Measurements from ENCODE around the gene UBAC2.

Gene UBAC2

GRCh38 chr13:99321709-99322108 lies 121.1 kb downstream of the UBAC2 start:
- FAIRE-seq = peak; percentile 69
- TF ChIP-seq POLR2AphosphoS5 (IDR thresholded peaks at IDR 0.05; ENCODE audit: low read depth, low read length) (no peak), PAX5 (IDR thresholded peaks at IDR 0.05; ENCODE audit: insufficient read depth, low read length, severe bottlenecking) (no peak), POU2F2 (IDR thresholded peaks at IDR 0.05; ENCODE audit: low read depth, low read length) (no peak), SPI1 (IDR thresholded peaks at IDR 0.05; ENCODE audit: low read depth, low read length) (no peak), POLR2A (IDR thresholded peaks at IDR 0.05; ENCODE audit: low read depth, low read length) (no peak), TAF1 (IDR thresholded peaks at IDR 0.05; ENCODE audit: low read depth, low read length) (no peak)
- no peak for DNase-seq (ENCODE audit: insufficient read length, low spot score)

GRCh38 chr13:99322297-99323103 lies 121.8 kb downstream of the UBAC2 start:
- FAIRE-seq (peak; percentile 81), DNase-seq (ENCODE audit: insufficient read length, low spot score) (peak; percentile 25)
- TF ChIP-seq POU2F2 (IDR thresholded peaks at IDR 0.05; ENCODE audit: low read depth, low read length) (0 out of 2 replicates have a peak, but pooled peaks have one; percentile 32), TAF1 (IDR thresholded peaks at IDR 0.05; ENCODE audit: low read depth, low read length) (no peak), POLR2AphosphoS5 (IDR thresholded peaks at IDR 0.05; ENCODE audit: low read depth, low read length) (no peak), SPI1 (IDR thresholded peaks at IDR 0.05; ENCODE audit: low read depth, low read length) (peak; percentile 41; the same call in 1 of the 2 replicates), POLR2A (IDR thresholded peaks at IDR 0.05; ENCODE audit: low read depth, low read length) (no peak), PAX5 (IDR thresholded peaks at IDR 0.05; ENCODE audit: insufficient read depth, low read length, severe bottlenecking) (no peak)

DNA sequence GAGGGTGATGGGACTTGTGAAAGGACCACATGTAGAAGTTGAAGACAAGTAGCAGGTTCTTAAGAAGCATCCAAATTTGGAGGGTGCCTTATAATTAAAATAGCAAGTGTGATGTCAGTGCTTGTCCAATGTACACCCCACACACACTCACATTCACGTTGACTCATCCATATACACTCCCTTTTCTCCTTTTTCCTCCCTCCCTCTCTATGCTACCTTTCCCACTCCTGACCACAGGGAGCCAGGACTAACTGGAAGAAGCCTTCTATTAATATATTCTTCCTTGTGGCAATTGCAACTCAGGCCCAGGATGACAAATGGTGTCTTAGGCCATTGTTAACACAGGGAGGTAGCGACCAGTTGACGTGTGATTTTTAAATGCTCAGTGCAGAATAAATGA lies 122.8 kb downstream of the UBAC2 start:
- no peak for TF ChIP-seq POU2F2 (IDR thresholded peaks at IDR 0.05; ENCODE audit: low read depth, low read length)
- no peak for TF ChIP-seq PAX5 (IDR thresholded peaks at IDR 0.05; ENCODE audit: insufficient read depth, low read length, severe bottlenecking)
- peak; percentile 86 for FAIRE-seq
- DNase-seq (ENCODE audit: insufficient read length, low spot score) = no peak

- DNase-seq (ENCODE audit: insufficient read length, low spot score) (no peak), FAIRE-seq (no peak)
- TF ChIP-seq POLR2A (IDR thresholded peaks at IDR 0.05; ENCODE audit: low read depth, low read length) (no peak), TAF1 (IDR thresholded peaks at IDR 0.05; ENCODE audit: low read depth, low read length) (no peak), POU2F2 (IDR thresholded peaks at IDR 0.05; ENCODE audit: low read depth, low read length) (no peak), PAX5 (IDR thresholded peaks at IDR 0.05; ENCODE audit: insufficient read depth, low read length, severe bottlenecking) (no peak), POLR2AphosphoS5 (IDR thresholded peaks at IDR 0.05; ENCODE audit: low read depth, low read length) (no peak), SPI1 (IDR thresholded peaks at IDR 0.05; ENCODE audit: low read depth, low read length) (no peak)
Observed at GRCh38 chr13:99326012-99326411, 125.4 kb downstream of the UBAC2 start.

DNA sequence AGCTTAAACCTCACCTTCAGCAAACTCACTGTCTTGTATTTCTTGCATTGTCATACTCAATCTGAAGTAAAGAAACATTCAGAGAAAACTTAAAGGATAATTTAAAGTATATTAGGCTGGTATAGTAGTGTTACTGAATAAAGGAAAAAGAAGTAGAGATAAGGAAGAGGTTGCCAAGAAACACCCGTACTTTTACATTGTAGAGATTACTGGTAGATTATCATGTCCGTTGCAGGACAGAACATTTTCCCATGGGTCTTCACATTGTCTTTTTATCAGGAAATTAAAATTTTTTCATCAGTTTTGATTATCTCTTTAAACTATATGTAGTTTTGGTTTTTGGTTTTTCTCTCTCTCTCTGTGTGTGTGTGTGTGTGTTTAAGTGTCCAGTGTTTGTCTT lies 126.5 kb downstream of the UBAC2 start:
- TF ChIP-seq POLR2AphosphoS5 (IDR thresholded peaks at IDR 0.05; ENCODE audit: low read depth, low read length) (no peak), POLR2A (IDR thresholded peaks at IDR 0.05; ENCODE audit: low read depth, low read length) (no peak), POU2F2 (IDR thresholded peaks at IDR 0.05; ENCODE audit: low read depth, low read length) (no peak), SPI1 (IDR thresholded peaks at IDR 0.05; ENCODE audit: low read depth, low read length) (no peak), TAF1 (IDR thresholded peaks at IDR 0.05; ENCODE audit: low read depth, low read length) (no peak)
- no peak for FAIRE-seq
- DNase-seq (ENCODE audit: insufficient read length, low spot score) = no peak

DNA sequence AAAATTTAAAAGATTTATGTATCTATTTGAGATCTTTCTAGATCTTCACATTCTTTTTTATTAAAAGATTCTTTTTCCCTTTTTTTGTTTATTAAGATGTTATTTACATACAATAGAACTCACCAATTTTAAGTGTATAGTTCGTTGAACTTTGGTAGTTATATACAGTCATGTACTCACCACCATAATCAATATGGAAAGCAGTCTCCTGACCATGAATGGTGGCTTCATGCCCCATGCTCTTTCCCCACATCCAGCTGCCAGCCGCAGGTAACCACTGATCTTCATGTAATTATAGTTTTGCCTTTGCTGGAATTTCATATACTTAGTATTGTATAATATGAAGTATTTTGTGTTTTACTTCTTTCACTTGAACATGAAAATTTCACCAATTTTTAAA lies 127.1 kb downstream of the UBAC2 start:
- FAIRE-seq (no peak), DNase-seq (ENCODE audit: insufficient read length, low spot score) (no peak)
- TF ChIP-seq TAF1 (IDR thresholded peaks at IDR 0.05; ENCODE audit: low read depth, low read length) (no peak), PAX5 (IDR thresholded peaks at IDR 0.05; ENCODE audit: insufficient read depth, low read length, severe bottlenecking) (no peak), POLR2AphosphoS5 (IDR thresholded peaks at IDR 0.05; ENCODE audit: low read depth, low read length) (no peak), POU2F2 (IDR thresholded peaks at IDR 0.05; ENCODE audit: low read depth, low read length) (no peak), POLR2A (IDR thresholded peaks at IDR 0.05; ENCODE audit: low read depth, low read length) (no peak), SPI1 (IDR thresholded peaks at IDR 0.05; ENCODE audit: low read depth, low read length) (no peak)

DNA sequence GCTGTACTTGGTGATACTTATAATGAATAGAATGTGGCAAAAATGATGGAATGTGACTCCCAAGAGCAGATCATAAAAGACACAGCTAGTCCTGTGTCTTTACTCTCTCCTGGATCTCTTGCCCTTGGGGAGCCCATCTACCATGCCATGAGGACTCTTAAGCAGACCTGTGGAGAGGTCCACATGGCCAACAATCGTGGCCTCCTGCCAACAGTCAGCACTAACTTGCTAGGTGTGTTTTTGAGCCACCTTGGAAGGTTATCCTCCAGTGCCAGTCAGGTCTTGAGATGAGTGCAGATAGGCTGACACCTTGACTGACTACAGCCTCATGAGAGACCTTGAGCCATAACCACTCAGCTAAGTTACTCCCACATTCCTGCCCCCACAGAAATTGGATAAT lies 128.8 kb downstream of the UBAC2 start:
- DNase-seq (ENCODE audit: insufficient read length, low spot score) (no peak), FAIRE-seq (peak; percentile 54)
- no peak for TF ChIP-seq POLR2AphosphoS5 (IDR thresholded peaks at IDR 0.05; ENCODE audit: low read depth, low read length)
- no peak for TF ChIP-seq TAF1 (IDR thresholded peaks at IDR 0.05; ENCODE audit: low read depth, low read length)
- TF ChIP-seq PAX5 (IDR thresholded peaks at IDR 0.05; ENCODE audit: insufficient read depth, low read length, severe bottlenecking) = no peak
- TF ChIP-seq POLR2A (IDR thresholded peaks at IDR 0.05; ENCODE audit: low read depth, low read length) = no peak

- no peak for DNase-seq (ENCODE audit: insufficient read length, low spot score)
- TF ChIP-seq POLR2A (IDR thresholded peaks at IDR 0.05; ENCODE audit: low read depth, low read length) (no peak), POLR2AphosphoS5 (IDR thresholded peaks at IDR 0.05; ENCODE audit: low read depth, low read length) (no peak), PAX5 (IDR thresholded peaks at IDR 0.05; ENCODE audit: insufficient read depth, low read length, severe bottlenecking) (no peak), TAF1 (IDR thresholded peaks at IDR 0.05; ENCODE audit: low read depth, low read length) (no peak), POU2F2 (IDR thresholded peaks at IDR 0.05; ENCODE audit: low read depth, low read length) (no peak), SPI1 (IDR thresholded peaks at IDR 0.05; ENCODE audit: low read depth, low read length) (no peak)
- no peak for FAIRE-seq
Observed at GRCh38 chr13:99330942-99331341, 130.3 kb downstream of the UBAC2 start.

GRCh38 chr13:99331881-99332293 lies 131.2 kb downstream of the UBAC2 start:
- DNase-seq (ENCODE audit: insufficient read length, low spot score) = no peak
- FAIRE-seq = peak; percentile 96
- no peak for TF ChIP-seq TAF1 (IDR thresholded peaks at IDR 0.05; ENCODE audit: low read depth, low read length)
- no peak for TF ChIP-seq POLR2AphosphoS5 (IDR thresholded peaks at IDR 0.05; ENCODE audit: low read depth, low read length)
- no peak for TF ChIP-seq POU2F2 (IDR thresholded peaks at IDR 0.05; ENCODE audit: low read depth, low read length)
- no peak for TF ChIP-seq PAX5 (IDR thresholded peaks at IDR 0.05; ENCODE audit: insufficient read depth, low read length, severe bottlenecking)
- no peak for TF ChIP-seq POLR2A (IDR thresholded peaks at IDR 0.05; ENCODE audit: low read depth, low read length)
- no peak for TF ChIP-seq SPI1 (IDR thresholded peaks at IDR 0.05; ENCODE audit: low read depth, low read length)

DNA sequence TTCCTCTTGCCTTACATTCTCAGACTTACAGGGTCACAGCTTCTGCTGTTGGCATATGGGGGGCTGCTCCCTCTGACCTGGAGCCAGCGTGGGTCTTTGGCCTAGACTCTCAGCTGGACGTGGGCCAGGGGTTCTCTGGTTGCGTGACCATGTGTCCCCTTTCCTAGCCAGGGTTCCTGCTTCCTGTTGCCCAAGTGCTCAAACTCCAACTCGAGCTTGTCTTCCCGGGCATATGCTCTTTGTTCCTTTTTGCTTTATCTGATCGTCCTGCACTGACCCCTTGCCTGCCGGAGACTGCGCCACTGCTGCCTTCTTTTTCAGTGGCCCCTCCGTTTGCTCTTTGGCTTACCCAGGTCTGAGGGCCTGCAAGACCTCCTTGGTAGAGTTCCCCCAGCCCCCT lies 131.8 kb downstream of the UBAC2 start:
- DNase-seq (ENCODE audit: insufficient read length, low spot score) (no peak), FAIRE-seq (no peak)
- TF ChIP-seq PAX5 (IDR thresholded peaks at IDR 0.05; ENCODE audit: insufficient read depth, low read length, severe bottlenecking) (no peak), POLR2A (IDR thresholded peaks at IDR 0.05; ENCODE audit: low read depth, low read length) (no peak), TAF1 (IDR thresholded peaks at IDR 0.05; ENCODE audit: low read depth, low read length) (no peak), POU2F2 (IDR thresholded peaks at IDR 0.05; ENCODE audit: low read depth, low read length) (no peak), SPI1 (IDR thresholded peaks at IDR 0.05; ENCODE audit: low read depth, low read length) (no peak), POLR2AphosphoS5 (IDR thresholded peaks at IDR 0.05; ENCODE audit: low read depth, low read length) (no peak)
